ENCODE results near the gene IFNK.

Gene IFNK

GRCh38 chr9:27539479-27540441, 15.7 kb downstream of the IFNK start:
- DNase-seq = no peak

- no peak for DNase-seq
Measured at GRCh38 chr9:27540502-27540901, 16.4 kb downstream of the IFNK start.

GRCh38 chr9:27541740-27542139, 17.6 kb downstream of the IFNK start:
- DNase-seq = no peak

GRCh38 chr9:27542508-27542907, 18.4 kb downstream of the IFNK start:
- no peak for DNase-seq

- DNase-seq = no peak
Measured at GRCh38 chr9:27545471-27545870, 21.4 kb downstream of the IFNK start.

- DNase-seq = peak; percentile 22
Measured at GRCh38 chr9:27548055-27548741, 24.1 kb downstream of the IFNK start.

GRCh38 chr9:27549196-27549755, 25.2 kb downstream of the IFNK start:
- no peak for DNase-seq

- no peak for DNase-seq
Measured at GRCh38 chr9:27554712-27555111, 30.6 kb downstream of the IFNK start.

GRCh38 chr9:27556470-27556869, 32.4 kb downstream of the IFNK start:
- DNase-seq = no peak

GRCh38 chr9:27558307-27558706, 34.2 kb downstream of the IFNK start:
- DNase-seq = no peak

- DNase-seq = no peak
Measured at GRCh38 chr9:27560457-27560856, 36.4 kb downstream of the IFNK start.

GRCh38 chr9:27561685-27562084, 37.6 kb downstream of the IFNK start:
- DNase-seq = peak; percentile 36

- no peak for DNase-seq
Measured at GRCh38 chr9:27563738-27564430, 39.8 kb downstream of the IFNK start.

GRCh38 chr9:27564670-27565069, 40.6 kb downstream of the IFNK start:
- DNase-seq = no peak

- no peak for DNase-seq
Measured at GRCh38 chr9:27565696-27566095, 41.6 kb downstream of the IFNK start.

GRCh38 chr9:27566118-27566517, 42.0 kb downstream of the IFNK start:
- no peak for DNase-seq

GRCh38 chr9:27569406-27569805, 45.3 kb downstream of the IFNK start:
- no peak for DNase-seq

- DNase-seq = no peak
Measured at GRCh38 chr9:27571011-27571410, 46.9 kb downstream of the IFNK start.

GRCh38 chr9:27572061-27572460, 48.0 kb downstream of the IFNK start:
- no peak for DNase-seq

GRCh38 chr9:27572566-27572917, 48.5 kb downstream of the IFNK start:
- peak; percentile 83 for DNase-seq

- DNase-seq = peak; percentile 90
Measured at GRCh38 chr9:27572918-27573633, 49.0 kb downstream of the IFNK start, which contains the start of gene C9orf72. Gene C9orf72 (minus strand): TSS chr9:27573481. CDS start chr9:27567120, 6,361 bp downstream.

Measured in activated CD4-positive, alpha-beta T cell treated with anti-CD3 and anti-CD28 coated beads, Interleukin-10, Interleukin-2, amounts not matched to agents 100 ng/mL and 50 ng/mL, durations not matched to agents 16 hours and 8 hours (primary cell).